WTC11 (cell line): ENCODE measurements around the gene WNT3. TPM values are rescaled to one million over a fixed set of nuclear protein-coding genes. Genes with fewer than 3 reads are reported as not detected.

ENCODE experiments used
- ATAC-seq: fragments of 200-7000 bp; cut with Tn5 transposase; 2 replicates; pipeline ENCODE4 v1.10.0; 2021; ENCODE audit warnings: mild to moderate bottlenecking, moderate library complexity
- CTCF ChIA-PET: fragments of 300-600 bp; sonication (Branson Sonifier 250); formaldehyde crosslinking; loops from one replicate; lab custom pipeline; 2021; ENCODE audit warnings: antibody characterized with exemption; lab: Charles Lee
- POLR2A ChIA-PET: fragments of 350-600 bp; sonication (Branson Sonifier 250); formaldehyde crosslinking; loops from one replicate; lab custom pipeline; 2021; ENCODE audit warnings: antibody characterized with exemption; lab: Charles Lee
- DNase-seq: peaks from one replicate; pipeline ENCODE4 v3.0.0; 2021; ENCODE audit warnings: low spot score
- H3K27ac Mint-ChIP-seq: 2 replicates; pipeline ENCODE4 v1.8.0; 2021; ENCODE audit warnings: mixed read lengths
- H3K27me3 Mint-ChIP-seq: 2 replicates; pipeline ENCODE4 v1.8.0; 2021; ENCODE audit warnings: low read depth, mild to moderate bottlenecking, moderate library complexity, mixed read lengths
- H3K36me3 Mint-ChIP-seq: 2 replicates; pipeline ENCODE4 v1.8.0; 2021; ENCODE audit warnings: mixed read lengths
- H3K4me1 Mint-ChIP-seq: 2 replicates; pipeline ENCODE4 v1.8.0; 2022; ENCODE audit warnings: mixed read lengths
- H3K4me3 Mint-ChIP-seq: 2 replicates; pipeline ENCODE4 v1.8.0; 2021; ENCODE audit warnings: mild to moderate bottlenecking, moderate library complexity, mixed read lengths
- H3K9me3 Mint-ChIP-seq: 2 replicates; pipeline ENCODE4 v1.8.0; 2021; ENCODE audit warnings: mixed read lengths
- CBFB ChIP-seq: sonication (generic); formaldehyde crosslinking; IDR thresholded peaks from 2 replicates; pipeline ENCODE4 v1.8.1; 2022; ENCODE audit warnings: mild to moderate bottlenecking, low read depth, missing genetic modification reagents
- CREM ChIP-seq: sonication (generic); formaldehyde crosslinking; IDR thresholded peaks from 2 replicates; pipeline ENCODE4 v1.8.1; 2022; ENCODE audit warnings: mild to moderate bottlenecking, missing genetic modification reagents, moderate library complexity
- FOXK1 ChIP-seq: sonication (generic); formaldehyde crosslinking; IDR thresholded peaks from 2 replicates; pipeline ENCODE4 v1.8.0; 2022; ENCODE audit warnings: mild to moderate bottlenecking, moderate library complexity, missing genetic modification reagents
- GABPB1 ChIP-seq: sonication (generic); formaldehyde crosslinking; IDR thresholded peaks from 2 replicates; pipeline ENCODE4 v1.8.1; 2023; ENCODE audit warnings: mild to moderate bottlenecking, missing genetic modification reagents
- GTF2I ChIP-seq: fragments of 250-450 bp; sonication (Bioruptor Pico); conservative IDR thresholded peaks from 2 replicates; pipeline ENCODE4 v1.4.0; 2021; ENCODE audit warnings: mild to moderate bottlenecking
- JUN ChIP-seq: sonication (generic); formaldehyde crosslinking; IDR thresholded peaks from 2 replicates; pipeline ENCODE4 v1.8.0; 2023; ENCODE audit warnings: mild to moderate bottlenecking, missing genetic modification reagents
- MXD4 ChIP-seq: fragments of 250-450 bp; sonication (Bioruptor Pico); IDR thresholded peaks from 2 replicates; pipeline ENCODE4 v1.8.0; 2021; ENCODE audit warnings: mild to moderate bottlenecking, moderate library complexity, borderline replicate concordance
- PRRX2 ChIP-seq: fragments of 250-450 bp; sonication (Bioruptor Pico); IDR thresholded peaks from 2 replicates; pipeline ENCODE4 v1.8.0; 2021; ENCODE audit warnings: mild to moderate bottlenecking
- SMAD3 ChIP-seq: sonication (generic); formaldehyde crosslinking; IDR thresholded peaks from 2 replicates; pipeline ENCODE4 v1.8.0; 2022; ENCODE audit warnings: missing genetic modification reagents, mild to moderate bottlenecking, borderline replicate concordance
- SMAD4 ChIP-seq: sonication (generic); formaldehyde crosslinking; IDR thresholded peaks from 2 replicates; pipeline ENCODE4 v1.8.0; 2022; ENCODE audit warnings: mild to moderate bottlenecking, missing genetic modification reagents
- TP53 ChIP-seq: sonication (generic); formaldehyde crosslinking; IDR thresholded peaks from 2 replicates; pipeline ENCODE4 v1.8.1; 2023; ENCODE audit warnings: mild to moderate bottlenecking, missing genetic modification reagents
- ZNF232 ChIP-seq: sonication (generic); formaldehyde crosslinking; IDR thresholded peaks from 2 replicates; pipeline ENCODE4 v1.8.0; 2022; ENCODE audit warnings: mild to moderate bottlenecking, missing genetic modification reagents
- ZNF423 ChIP-seq: fragments of 250-450 bp; sonication (Bioruptor Pico); IDR thresholded peaks from 2 replicates; pipeline ENCODE4 v2.1.2; 2022; ENCODE audit warnings: mild to moderate bottlenecking, moderate library complexity
- ZNF671 ChIP-seq: fragments of 250-450 bp; sonication (Bioruptor Pico); IDR thresholded peaks from 2 replicates; pipeline ENCODE4 v1.8.0; 2021; ENCODE audit warnings: mild to moderate bottlenecking
- total RNA-seq: library from RNA; stranded (reverse); gene quantifications from 3 replicates; pipeline ENCODE4 v1.2.3, GENCODE V29; 2021
- TF ChIP-seq, protein P1 (sequence below): fragments of 250-450 bp; sonication (Bioruptor Pico); IDR thresholded peaks from 2 replicates; pipeline ENCODE4 v1.9.0; 2021; ENCODE audit warnings: mild to moderate bottlenecking
- TF ChIP-seq, protein P2 (sequence below): sonication (generic); formaldehyde crosslinking; IDR thresholded peaks from 2 replicates; pipeline ENCODE4 v1.8.0; 2022; ENCODE audit warnings: missing genetic modification reagents
- TF ChIP-seq, protein P3 (sequence below): sonication (generic); formaldehyde crosslinking; conservative IDR thresholded peaks from 2 replicates; pipeline ENCODE4 v1.8.1; 2023; ENCODE audit warnings: mild to moderate bottlenecking, low read depth, missing genetic modification reagents, moderate library complexity
- TF ChIP-seq, protein P4 (sequence below): fragments of 250-450 bp; sonication (Bioruptor Pico); conservative IDR thresholded peaks from 2 replicates; pipeline ENCODE4 v1.9.0; 2021; ENCODE audit warnings: mild to moderate bottlenecking
- TF ChIP-seq, protein P5 (sequence below): sonication (generic); formaldehyde crosslinking; IDR thresholded peaks from 2 replicates; pipeline ENCODE4 v1.8.1; 2023; ENCODE audit warnings: mild to moderate bottlenecking, moderate library complexity, missing genetic modification reagents
- TF ChIP-seq, protein P6 (sequence below): sonication (generic); formaldehyde crosslinking; IDR thresholded peaks from 2 replicates; pipeline ENCODE4 v1.8.0; 2023; ENCODE audit warnings: mild to moderate bottlenecking, missing genetic modification reagents
- TF ChIP-seq, protein P7 (sequence below): sonication (generic); formaldehyde crosslinking; IDR thresholded peaks from 2 replicates; pipeline ENCODE4 v1.8.0; 2022; ENCODE audit warnings: mild to moderate bottlenecking, missing genetic modification reagents

WNT3 gene
- total RNA-seq, 1 experiment from 2014 or later, result 14.1 TPM

DNA sequence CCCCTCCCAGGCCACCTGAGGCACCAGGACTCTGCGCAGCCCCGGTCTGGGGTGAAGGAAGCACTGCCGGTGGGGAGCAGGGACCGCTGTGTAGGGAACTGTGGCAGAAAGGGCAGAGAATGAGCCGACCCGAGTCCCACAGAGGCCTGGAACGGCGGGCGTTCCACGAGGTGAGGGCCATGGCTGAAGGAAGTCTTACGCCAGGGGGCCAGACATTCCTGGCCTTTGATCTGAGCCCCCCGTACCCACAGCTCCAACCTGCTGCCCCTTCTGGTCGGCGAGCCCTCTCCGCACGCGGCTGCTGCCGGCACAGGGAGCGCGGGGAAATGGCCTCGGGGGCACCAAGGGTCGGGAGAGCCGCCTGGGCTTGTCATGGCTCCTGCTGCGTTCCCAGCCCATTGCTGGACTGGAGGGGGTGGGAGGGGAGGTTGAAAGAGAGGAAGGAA is 1.4 kb upstream of the WNT3 start:
- CTCF ChIA-PET, result interaction anchor here (0.7 to 2.1 kb wide), 4 partner anchors 8 to 35 kb away, joined by 3 to 12 read pairs (median 4); no protein-coding TSS in a partner anchor
- Mint-ChIP-seq H3K27ac (no peak overlapping the region), H3K27me3 (peaks cover 73% of the 10 kb centered on the region)

DNA sequence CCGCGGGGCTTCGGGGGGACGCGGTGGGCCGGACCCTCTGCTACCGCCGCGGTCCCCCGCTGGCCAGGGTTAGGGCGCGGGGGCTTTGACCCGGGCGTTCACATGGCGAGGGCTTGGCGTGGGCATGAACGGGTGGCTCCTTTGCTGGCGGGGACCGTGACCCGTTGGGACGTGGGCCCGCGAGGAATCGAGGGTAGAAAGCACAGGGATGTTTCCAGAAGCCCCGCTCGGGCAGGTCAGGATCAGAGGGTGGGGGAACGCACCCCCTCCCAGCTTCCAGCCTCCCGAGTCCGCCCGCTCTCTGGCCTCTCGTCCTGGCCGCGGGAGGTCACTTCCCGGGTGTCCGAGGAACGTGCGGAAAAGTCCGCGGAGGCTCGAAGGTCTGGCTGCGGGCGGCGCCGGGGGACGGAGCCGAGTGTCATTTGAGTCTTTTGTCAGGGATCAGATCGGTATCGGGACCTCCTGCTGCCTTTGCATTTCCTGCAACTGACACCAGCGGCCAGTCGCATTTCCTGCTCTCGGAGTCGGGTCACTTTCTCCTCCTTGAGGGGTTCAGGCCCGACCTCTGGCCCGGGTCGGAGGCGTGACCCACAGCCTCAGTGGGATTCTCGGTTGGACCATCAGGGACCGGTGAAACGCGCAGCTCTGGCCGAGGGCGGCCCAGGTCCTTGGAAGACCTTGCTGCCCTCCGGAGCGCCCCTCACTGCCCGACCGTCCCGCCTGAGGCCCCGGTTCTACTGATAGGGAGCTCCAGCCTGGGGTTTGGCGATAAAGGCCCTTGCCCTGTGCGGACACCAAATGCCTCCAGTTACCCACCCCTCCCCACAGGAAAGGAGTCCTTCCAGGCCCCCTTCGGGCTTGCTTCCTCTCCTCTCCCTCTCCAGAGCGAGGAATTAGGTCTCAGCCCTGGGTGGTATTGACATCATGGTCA is 702 bp upstream of the WNT3 start:
- ChIA-PET CTCF (interaction anchor here (1.0 to 1.2 kb wide), 2 partner anchors 14 to 16 kb away, joined by 3 to 12 read pairs; no protein-coding TSS in a partner anchor), POLR2A (interaction anchor here (0.5 kb wide), 1 partner anchor 47 kb away, joined by 3 read pairs; no protein-coding TSS in a partner anchor)
- Mint-ChIP-seq H3K9me3 (no peaks in the 10 kb centered on the region), H3K4me3 (peak overlapping the region; percentile 69), H3K36me3 (no peaks in the 10 kb centered on the region), H3K27me3 (peaks cover 71% of the 10 kb centered on the region), H3K27ac (no peak overlapping the region), H3K4me1 (peaks cover 59% of the 10 kb centered on the region)
- ATAC-seq (peak; percentile 14), DNase-seq (peak; percentile 78)
- TF ChIP-seq PRRX2 (CRISPR knock-in tag) (no peak), CBFB (CRISPR knock-in tag) (no peak), ZNF671 (CRISPR knock-in tag) (no peak), JUN (no peak), ZNF232 (CRISPR knock-in tag) (no peak)
- TF ChIP-seq, protein P1, sequence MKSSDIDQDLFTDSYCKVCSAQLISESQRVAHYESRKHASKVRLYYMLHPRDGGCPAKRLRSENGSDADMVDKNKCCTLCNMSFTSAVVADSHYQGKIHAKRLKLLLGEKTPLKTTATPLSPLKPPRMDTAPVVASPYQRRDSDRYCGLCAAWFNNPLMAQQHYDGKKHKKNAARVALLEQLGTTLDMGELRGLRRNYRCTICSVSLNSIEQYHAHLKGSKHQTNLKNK (CRISPR knock-in tag), result no peak
- TF ChIP-seq, protein P2, sequence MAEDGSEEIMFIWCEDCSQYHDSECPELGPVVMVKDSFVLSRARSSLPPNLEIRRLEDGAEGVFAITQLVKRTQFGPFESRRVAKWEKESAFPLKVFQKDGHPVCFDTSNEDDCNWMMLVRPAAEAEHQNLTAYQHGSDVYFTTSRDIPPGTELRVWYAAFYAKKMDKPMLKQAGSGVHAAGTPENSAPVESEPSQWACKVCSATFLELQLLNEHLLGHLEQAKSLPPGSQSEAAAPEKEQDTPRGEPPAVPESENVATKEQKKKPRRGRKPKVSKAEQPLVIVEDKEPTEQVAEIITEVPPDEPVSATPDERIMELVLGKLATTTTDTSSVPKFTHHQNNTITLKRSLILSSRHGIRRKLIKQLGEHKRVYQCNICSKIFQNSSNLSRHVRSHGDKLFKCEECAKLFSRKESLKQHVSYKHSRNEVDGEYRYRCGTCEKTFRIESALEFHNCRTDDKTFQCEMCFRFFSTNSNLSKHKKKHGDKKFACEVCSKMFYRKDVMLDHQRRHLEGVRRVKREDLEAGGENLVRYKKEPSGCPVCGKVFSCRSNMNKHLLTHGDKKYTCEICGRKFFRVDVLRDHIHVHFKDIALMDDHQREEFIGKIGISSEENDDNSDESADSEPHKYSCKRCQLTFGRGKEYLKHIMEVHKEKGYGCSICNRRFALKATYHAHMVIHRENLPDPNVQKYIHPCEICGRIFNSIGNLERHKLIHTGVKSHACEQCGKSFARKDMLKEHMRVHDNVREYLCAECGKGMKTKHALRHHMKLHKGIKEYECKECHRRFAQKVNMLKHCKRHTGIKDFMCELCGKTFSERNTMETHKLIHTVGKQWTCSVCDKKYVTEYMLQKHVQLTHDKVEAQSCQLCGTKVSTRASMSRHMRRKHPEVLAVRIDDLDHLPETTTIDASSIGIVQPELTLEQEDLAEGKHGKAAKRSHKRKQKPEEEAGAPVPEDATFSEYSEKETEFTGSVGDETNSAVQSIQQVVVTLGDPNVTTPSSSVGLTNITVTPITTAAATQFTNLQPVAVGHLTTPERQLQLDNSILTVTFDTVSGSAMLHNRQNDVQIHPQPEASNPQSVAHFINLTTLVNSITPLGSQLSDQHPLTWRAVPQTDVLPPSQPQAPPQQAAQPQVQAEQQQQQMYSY (CRISPR knock-in tag), result no peak
- TF ChIP-seq, protein P3, sequence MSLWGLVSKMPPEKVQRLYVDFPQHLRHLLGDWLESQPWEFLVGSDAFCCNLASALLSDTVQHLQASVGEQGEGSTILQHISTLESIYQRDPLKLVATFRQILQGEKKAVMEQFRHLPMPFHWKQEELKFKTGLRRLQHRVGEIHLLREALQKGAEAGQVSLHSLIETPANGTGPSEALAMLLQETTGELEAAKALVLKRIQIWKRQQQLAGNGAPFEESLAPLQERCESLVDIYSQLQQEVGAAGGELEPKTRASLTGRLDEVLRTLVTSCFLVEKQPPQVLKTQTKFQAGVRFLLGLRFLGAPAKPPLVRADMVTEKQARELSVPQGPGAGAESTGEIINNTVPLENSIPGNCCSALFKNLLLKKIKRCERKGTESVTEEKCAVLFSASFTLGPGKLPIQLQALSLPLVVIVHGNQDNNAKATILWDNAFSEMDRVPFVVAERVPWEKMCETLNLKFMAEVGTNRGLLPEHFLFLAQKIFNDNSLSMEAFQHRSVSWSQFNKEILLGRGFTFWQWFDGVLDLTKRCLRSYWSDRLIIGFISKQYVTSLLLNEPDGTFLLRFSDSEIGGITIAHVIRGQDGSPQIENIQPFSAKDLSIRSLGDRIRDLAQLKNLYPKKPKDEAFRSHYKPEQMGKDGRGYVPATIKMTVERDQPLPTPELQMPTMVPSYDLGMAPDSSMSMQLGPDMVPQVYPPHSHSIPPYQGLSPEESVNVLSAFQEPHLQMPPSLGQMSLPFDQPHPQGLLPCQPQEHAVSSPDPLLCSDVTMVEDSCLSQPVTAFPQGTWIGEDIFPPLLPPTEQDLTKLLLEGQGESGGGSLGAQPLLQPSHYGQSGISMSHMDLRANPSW (CRISPR knock-in tag), result no peak

More for the DNA sequence above, 1.4 kb upstream of the WNT3 start:
- DNase-seq, result peak; percentile 53
- Mint-ChIP-seq H3K4me3 (peak overlapping the region; percentile 69), H3K9me3 (no peaks in the 10 kb centered on the region), H3K36me3 (no peaks in the 10 kb centered on the region), H3K4me1 (peaks cover 51% of the 10 kb centered on the region)
- TF ChIP-seq, protein P4, sequence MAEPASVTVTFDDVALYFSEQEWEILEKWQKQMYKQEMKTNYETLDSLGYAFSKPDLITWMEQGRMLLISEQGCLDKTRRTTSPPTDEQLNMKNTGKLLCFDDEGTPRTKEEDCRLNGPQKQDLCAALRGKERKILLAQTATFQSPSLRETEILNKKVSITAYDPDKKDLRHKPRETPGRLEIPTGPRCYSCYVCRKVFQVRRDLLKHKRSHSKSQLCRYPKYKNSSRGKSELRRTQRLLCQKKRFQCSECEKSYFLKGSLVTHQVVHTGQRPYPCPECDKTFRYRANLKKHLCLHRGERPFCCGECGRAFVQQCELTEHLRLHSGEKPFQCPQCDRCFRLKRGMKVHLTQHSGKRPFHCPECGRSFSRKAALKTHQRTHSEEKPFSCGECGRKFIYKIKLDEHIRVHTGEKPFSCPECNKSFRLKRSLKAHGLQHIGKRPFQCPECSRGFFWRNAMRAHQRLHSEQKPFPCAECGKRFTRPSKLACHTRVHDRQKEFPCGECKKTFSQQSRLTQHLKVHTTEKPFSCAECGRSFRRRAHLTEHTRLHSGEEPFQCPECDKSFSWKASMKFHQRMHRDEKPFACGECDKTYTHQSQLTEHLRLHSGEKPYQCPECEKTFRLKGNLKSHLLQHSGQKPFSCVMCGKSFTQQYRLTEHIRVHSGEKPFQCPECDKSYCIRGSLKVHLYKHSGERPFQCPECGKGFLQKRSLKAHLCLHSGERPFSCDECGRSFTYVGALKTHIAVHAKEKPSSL (CRISPR knock-in tag), result no peak
- TF ChIP-seq TP53 (CRISPR knock-in tag) (0 out of 2 replicates have a peak, but pooled peaks have one; percentile 77), CREM (CRISPR knock-in tag) (no peak), SMAD3 (CRISPR knock-in tag) (no peak), MXD4 (no peak), ZNF423 (CRISPR knock-in tag) (no peak), SMAD4 (CRISPR knock-in tag) (no peak), GABPB1 (CRISPR knock-in tag) (no peak), GTF2I (CRISPR knock-in tag) (no peak), FOXK1 (CRISPR knock-in tag) (no peak)
- TF ChIP-seq, protein P5, sequence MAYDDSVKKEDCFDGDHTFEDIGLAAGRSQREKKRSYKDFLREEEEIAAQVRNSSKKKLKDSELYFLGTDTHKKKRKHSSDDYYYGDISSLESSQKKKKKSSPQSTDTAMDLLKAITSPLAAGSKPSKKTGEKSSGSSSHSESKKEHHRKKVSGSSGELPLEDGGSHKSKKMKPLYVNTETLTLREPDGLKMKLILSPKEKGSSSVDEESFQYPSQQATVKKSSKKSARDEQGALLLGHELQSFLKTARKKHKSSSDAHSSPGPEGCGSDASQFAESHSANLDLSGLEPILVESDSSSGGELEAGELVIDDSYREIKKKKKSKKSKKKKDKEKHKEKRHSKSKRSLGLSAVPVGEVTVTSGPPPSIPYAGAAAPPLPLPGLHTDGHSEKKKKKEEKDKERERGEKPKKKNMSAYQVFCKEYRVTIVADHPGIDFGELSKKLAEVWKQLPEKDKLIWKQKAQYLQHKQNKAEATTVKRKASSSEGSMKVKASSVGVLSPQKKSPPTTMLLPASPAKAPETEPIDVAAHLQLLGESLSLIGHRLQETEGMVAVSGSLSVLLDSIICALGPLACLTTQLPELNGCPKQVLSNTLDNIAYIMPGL, result peak; percentile 65; the same call in 1 of the 2 replicates
- TF ChIP-seq, protein P6, sequence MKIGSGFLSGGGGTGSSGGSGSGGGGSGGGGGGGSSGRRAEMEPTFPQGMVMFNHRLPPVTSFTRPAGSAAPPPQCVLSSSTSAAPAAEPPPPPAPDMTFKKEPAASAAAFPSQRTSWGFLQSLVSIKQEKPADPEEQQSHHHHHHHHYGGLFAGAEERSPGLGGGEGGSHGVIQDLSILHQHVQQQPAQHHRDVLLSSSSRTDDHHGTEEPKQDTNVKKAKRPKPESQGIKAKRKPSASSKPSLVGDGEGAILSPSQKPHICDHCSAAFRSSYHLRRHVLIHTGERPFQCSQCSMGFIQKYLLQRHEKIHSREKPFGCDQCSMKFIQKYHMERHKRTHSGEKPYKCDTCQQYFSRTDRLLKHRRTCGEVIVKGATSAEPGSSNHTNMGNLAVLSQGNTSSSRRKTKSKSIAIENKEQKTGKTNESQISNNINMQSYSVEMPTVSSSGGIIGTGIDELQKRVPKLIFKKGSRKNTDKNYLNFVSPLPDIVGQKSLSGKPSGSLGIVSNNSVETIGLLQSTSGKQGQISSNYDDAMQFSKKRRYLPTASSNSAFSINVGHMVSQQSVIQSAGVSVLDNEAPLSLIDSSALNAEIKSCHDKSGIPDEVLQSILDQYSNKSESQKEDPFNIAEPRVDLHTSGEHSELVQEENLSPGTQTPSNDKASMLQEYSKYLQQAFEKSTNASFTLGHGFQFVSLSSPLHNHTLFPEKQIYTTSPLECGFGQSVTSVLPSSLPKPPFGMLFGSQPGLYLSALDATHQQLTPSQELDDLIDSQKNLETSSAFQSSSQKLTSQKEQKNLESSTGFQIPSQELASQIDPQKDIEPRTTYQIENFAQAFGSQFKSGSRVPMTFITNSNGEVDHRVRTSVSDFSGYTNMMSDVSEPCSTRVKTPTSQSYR (CRISPR knock-in tag), result no peak
- TF ChIP-seq, protein P7, sequence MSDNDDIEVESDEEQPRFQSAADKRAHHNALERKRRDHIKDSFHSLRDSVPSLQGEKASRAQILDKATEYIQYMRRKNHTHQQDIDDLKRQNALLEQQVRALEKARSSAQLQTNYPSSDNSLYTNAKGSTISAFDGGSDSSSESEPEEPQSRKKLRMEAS, result peak; percentile 81
- POLR2A ChIA-PET, result interaction anchor here (0.5 kb wide), 1 partner anchor 47 kb away, joined by 3 read pairs; no protein-coding TSS in a partner anchor
- ATAC-seq, result peak; percentile 1
